ENCODE results near the gene SULF2.

Gene SULF2

DNA sequence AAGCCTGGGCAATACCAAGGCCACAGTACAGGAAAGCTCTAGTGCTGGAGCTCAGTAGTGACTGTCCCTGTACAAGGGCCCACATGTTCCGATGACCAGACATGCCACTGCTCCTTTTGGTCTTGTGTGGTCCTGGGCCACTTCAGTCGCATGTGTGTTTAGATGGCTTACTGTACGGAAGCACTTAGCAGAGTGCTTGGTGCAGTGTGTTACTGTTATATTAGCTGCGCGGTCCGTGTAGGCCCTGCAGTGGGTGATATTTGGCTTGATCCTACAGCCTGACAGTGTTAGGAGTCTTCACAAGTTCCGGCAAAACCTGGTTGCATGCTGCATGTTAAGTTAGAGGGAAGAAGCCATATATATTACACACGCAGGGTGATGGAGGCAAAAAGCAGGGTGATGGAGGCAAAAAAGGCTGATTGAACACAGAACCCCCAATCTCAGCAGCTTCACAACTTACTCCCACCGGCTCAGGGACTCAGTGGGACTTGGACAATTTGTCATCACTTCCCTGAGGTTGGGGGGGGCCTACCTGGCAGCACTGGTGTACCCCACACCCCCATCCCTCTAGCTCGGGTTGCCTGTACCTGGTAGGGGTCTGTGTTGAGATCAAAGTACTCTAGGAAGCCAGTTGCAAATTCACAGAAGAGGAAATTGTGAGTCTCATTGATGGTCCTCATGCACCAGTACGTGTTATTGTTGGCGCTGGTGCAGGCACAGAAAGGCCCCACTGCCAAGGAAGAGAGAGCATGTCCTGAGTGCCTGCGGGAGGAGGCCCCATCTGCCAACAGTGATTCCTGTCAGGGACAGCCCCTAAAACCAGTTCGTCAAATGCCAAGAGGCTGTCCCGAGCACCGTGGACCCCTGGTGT, 122.6 kb downstream of the SULF2 start:
- DNase-seq (ENCODE audit: low read depth, low spot score) = no peak
- no peak overlapping the region for H3K27ac ChIP-seq

- no peak overlapping the region for H3K27ac ChIP-seq
- DNase-seq (ENCODE audit: low read depth, low spot score) = no peak
These were observed 123.6 kb downstream of the SULF2 start for GRCh38 chr20:47661714-47662113.

- no peak overlapping the region for H3K27ac ChIP-seq
- DNase-seq (ENCODE audit: low read depth, low spot score) = no peak
These were observed 124.1 kb downstream of the SULF2 start for GRCh38 chr20:47660983-47661700.

GRCh38 chr20:47660602-47660905, 124.7 kb downstream of the SULF2 start:
- no peak for DNase-seq (ENCODE audit: low read depth, low spot score)
- no peak overlapping the region for H3K27ac ChIP-seq

DNA sequence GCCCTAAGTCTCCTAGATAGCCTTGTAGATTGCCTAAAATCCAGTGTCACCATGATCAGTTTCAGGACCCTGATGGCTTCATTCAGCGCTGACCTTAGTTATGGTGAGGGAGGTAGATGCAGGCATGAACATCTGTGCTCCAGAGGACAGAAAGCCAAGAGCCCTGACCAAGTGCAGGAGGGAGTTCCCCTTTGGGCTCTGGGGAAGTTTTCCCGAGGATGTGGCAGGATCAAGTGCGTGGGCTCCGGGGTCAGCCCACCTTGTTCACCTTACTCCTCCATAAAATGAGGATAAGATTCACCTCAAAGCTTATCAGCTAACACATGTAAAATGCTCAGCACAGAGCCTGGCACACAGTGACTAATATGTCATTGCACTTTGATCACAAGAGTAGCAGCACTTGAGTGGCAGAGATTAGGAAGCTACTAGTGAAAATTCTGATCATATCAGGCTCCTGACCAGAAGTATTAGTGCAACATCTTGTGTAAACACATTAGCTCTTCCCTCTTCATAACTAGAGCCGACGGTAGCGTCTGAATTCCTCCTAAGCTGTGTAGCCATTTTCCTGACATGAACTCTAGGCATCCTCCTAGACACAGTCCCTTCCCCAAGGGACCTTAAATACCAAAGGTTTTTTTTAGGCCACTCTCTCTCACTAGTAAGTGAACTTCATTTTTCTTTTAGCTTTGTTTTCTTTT, 125.2 kb downstream of the SULF2 start:
- H3K27ac ChIP-seq = no peak overlapping the region
- DNase-seq (ENCODE audit: low read depth, low spot score) = no peak

DNA sequence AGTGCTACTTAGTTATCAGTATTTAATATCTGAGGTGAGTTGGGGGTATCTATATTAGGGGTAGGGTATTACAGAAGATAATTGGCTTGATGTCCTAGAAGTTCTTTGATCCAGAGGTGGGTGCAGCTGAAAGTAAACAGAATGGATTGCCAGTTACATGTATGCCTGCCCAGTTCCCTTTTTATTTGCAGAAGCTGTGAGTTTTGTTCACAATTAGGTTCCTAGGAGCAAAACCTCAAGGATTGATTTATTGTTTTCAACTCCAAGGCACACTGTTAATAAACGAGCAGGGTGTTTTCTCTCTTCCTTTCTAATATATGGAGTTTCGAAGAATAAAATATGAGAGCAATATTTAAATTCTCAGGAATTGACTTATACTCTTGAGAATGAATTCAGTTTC, 129.0 kb downstream of the SULF2 start:
- no peak for DNase-seq (ENCODE audit: low read depth, low spot score)
- no peak overlapping the region for H3K27ac ChIP-seq

DNA sequence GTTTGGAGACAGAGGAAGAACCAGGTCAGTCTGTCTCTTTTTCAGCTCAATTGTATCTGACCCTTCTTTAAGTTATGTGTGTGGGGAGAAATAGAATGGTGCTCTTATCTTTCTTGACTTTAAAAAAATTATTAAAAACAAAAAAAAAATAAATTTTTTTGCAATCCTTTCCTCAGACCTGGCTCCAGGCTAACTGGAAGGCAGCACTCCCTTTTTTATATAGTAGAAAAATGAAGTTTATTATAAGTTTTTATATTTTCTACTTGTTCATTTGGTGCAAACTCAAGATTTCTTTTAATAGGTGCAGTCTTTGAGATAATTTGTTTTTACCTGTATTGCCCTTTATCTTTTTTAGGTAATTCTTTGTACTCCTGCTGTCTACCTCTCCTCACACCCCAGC, 129.6 kb downstream of the SULF2 start:
- H3K27ac ChIP-seq = no peak overlapping the region
- no peak for DNase-seq (ENCODE audit: low read depth, low spot score)

GRCh38 chr20:47654370-47654769, 130.9 kb downstream of the SULF2 start:
- no peak overlapping the region for H3K27ac ChIP-seq
- DNase-seq (ENCODE audit: low read depth, low spot score) = no peak

GRCh38 chr20:47653869-47654268, 131.4 kb downstream of the SULF2 start:
- DNase-seq (ENCODE audit: low read depth, low spot score) = no peak
- no peak overlapping the region for H3K27ac ChIP-seq

DNA sequence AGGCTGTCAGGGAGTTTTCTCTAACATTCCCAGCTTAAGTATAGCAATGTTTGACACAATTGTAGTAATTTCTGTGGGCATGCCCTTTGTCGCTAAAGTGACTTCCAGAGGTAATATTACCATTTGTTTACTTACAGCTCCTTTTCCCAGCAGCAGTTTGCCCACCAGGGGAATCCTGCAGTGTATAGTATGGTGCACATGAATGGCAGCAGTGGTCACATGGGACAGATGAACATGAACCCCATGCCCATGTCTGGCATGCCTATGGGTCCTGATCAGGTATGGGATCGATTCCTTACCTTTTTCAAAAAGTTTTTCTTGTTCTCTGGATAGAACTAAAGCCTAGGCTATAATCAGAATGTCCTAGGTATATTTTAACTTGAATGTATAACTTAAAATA, 132.5 kb downstream of the SULF2 start:
- no peak overlapping the region for H3K27ac ChIP-seq
- no peak for DNase-seq (ENCODE audit: low read depth, low spot score)

DNA sequence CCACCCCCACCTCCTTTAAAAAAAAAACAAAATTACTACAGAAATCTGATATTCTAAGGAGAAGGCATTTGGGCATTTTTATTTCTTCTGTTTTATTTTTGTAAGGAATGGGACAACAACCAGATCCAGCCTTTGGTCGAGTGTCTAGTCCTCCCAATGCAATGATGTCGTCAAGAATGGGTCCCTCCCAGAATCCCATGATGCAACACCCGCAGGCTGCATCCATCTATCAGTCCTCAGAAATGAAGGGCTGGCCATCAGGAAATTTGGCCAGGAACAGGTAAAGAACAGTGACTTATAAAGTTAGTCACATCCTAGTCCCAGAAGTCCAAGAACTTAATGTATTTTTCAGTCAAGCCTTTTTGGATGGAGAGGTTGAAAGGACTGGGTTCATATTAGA, 133.0 kb downstream of the SULF2 start:
- H3K27ac ChIP-seq = no peak overlapping the region
- no peak for DNase-seq (ENCODE audit: low read depth, low spot score)

GRCh38 chr20:47648943-47649342, 136.3 kb downstream of the SULF2 start:
- DNase-seq (ENCODE audit: low read depth, low spot score) = no peak
- no peak overlapping the region for H3K27ac ChIP-seq

DNA sequence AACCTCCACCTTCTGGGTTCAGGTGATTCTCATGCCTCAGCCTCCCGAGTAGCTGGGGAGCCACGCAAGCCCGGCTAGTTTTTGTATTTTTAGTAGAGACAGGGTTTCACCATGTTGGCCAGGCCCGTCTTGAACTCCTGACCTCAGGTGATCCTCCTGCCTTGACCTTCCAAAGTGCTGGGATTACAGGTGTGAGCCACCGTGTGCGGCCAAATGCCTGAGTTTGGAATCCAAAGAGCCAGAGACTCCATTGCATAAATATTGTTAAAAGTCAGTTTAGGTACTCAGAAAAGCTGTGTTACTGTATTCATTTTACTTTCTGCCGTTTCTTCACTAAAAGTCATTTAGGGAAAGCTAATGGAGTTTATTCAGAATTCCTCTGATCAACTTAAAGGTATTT, 137.3 kb downstream of the SULF2 start:
- no peak for DNase-seq (ENCODE audit: low read depth, low spot score)

GRCh38 chr20:47645632-47646031, 139.6 kb downstream of the SULF2 start:
- no peak for DNase-seq (ENCODE audit: low read depth, low spot score)
- H3K27ac ChIP-seq = no peak overlapping the region

More for the DNA sequence above, 137.3 kb downstream of the SULF2 start:
- H3K27ac ChIP-seq = no peak overlapping the region

- H3K27ac ChIP-seq = no peak overlapping the region
- DNase-seq (ENCODE audit: low read depth, low spot score) = no peak
These were observed 142.7 kb downstream of the SULF2 start for GRCh38 chr20:47642624-47643023.

DNA sequence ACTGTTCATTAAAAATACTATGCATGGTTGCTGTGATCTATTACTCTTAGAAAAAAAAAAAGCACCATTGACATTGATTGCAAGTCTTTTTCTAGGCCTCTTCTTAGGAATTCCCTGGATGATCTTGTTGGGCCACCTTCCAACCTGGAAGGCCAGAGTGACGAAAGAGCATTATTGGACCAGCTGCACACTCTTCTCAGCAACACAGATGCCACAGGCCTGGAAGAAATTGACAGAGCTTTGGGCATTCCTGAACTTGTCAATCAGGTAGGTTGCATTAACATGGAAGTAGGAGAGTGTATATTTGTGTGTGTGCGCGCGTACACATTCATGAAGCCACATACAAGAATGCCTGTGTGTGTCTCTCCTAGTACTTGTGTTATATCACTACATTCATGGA, 143.2 kb downstream of the SULF2 start:
- H3K27ac ChIP-seq = no peak overlapping the region
- DNase-seq (ENCODE audit: low read depth, low spot score) = no peak

DNA sequence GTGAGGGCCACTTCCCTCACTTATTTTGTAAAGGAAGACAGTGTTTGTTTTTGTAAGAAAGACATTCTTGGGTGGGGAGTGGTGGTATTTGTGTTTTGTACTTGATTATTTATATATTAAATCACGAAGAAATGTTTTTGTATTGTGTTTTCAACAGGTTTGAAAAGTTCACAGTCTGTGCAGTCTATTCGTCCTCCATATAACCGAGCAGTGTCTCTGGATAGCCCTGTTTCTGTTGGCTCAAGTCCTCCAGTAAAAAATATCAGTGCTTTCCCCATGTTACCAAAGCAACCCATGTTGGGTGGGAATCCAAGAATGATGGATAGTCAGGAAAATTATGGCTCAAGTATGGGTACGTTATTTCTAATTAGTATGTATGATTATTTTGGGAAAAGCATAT, 146.4 kb downstream of the SULF2 start:
- H3K27ac ChIP-seq = no peak overlapping the region
- DNase-seq (ENCODE audit: low read depth, low spot score) = no peak

- DNase-seq (ENCODE audit: low read depth, low spot score) = no peak
- no peak overlapping the region for H3K27ac ChIP-seq
These were observed 150.0 kb downstream of the SULF2 start for GRCh38 chr20:47635256-47635655.

GRCh38 chr20:47631078-47631477, 154.2 kb downstream of the SULF2 start:
- no peak for DNase-seq (ENCODE audit: low read depth, low spot score)
- no peak overlapping the region for H3K27ac ChIP-seq

DNA sequence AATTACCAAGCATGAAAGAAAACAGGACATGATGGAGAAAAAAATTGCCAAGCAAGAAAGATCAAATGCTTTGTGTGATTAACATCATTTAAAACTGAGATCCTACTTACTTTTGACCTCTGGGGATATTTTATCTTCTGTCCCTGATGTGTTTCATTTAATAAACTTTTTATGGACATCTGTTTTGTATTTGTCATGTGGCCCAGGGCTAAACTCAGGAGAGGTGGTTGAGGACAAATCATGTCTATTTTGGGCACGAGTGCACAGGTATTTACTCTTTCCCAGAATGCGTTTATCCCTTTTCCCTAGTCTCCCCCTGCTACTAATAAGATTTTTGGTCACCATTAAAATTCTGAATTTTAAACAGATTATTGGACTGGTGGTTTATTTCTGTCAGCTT, 155.4 kb downstream of the SULF2 start:
- no peak overlapping the region for H3K27ac ChIP-seq
- DNase-seq (ENCODE audit: low read depth, low spot score) = no peak

- no peak overlapping the region for H3K27ac ChIP-seq
- DNase-seq (ENCODE audit: low read depth, low spot score) = no peak
These were observed 157.7 kb downstream of the SULF2 start for GRCh38 chr20:47627540-47627939.

Measured in epithelial cell of prostate (primary cell).